Frontal cortex (tissue), 4 donors: ENCODE measurements around the gene MYO3B. TPM values are rescaled to one million over a fixed set of nuclear protein-coding genes. Genes with fewer than 3 reads are reported as not detected.
"Not testable (repeated sequence)": the region's sequence is repeated elsewhere in the genome, so short reads cannot be mapped to it uniquely, and the experiment has no call there.

Experiments
- DNase-seq, 2 donors: peaks; one replicate each; pipeline ENCODE4 v3.0.0; 2012; ENCODE audit warnings: low spot score in 2 of 2
- FAIRE-seq: peaks from 2 replicates; lab custom pipeline; 2012; peaks lifted over from hg19 to GRCh38; lab: Jason Lieb, UNC
- total RNA-seq: library from RNA; depleted of rRNA; stranded (reverse); fragments of >200 nt; gene quantifications from one replicate; pipeline ENCODE4 v1.2.3, GENCODE V29; 2014
- donor health status: control.
- donor health status: control.
- donor health status: control.

The MYO3B gene
- total RNA-seq, 1 donor from 2014 or later = 0.41 TPM

DNA sequence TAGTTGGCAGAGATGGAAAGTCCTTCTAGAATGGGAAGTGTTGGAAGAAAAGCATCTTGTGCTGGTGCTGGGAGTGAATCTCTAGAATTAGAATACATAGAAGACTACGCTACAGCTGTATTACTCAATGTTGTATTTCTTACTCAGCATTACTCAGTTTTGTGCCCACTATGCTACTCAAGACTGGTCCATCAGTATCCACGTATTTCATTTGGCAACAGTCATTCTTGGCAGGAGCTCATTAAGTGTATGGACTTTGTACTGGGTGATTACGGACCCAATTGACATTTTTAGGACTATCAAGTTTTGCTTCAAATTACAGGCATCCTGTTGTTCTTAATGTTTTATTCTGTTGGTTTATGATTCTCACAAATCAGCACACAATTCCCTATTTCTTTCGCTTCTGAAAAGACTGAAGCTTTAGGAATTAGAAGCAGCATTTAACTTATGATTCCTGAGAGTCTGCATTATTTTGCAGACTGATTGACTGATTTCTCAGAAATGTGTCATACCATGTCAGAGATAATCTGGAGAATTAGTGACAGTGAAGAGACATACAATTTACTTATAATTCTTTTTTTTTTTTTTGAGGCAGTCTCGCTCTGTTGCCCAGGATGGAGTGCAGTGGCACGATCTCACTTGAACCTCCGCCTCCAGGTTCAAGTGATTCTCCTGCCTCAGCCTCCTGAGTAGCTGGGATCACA is 136.9 kb downstream of the MYO3B start:
- FAIRE-seq (no peak), DNase-seq (no peak)

DNA sequence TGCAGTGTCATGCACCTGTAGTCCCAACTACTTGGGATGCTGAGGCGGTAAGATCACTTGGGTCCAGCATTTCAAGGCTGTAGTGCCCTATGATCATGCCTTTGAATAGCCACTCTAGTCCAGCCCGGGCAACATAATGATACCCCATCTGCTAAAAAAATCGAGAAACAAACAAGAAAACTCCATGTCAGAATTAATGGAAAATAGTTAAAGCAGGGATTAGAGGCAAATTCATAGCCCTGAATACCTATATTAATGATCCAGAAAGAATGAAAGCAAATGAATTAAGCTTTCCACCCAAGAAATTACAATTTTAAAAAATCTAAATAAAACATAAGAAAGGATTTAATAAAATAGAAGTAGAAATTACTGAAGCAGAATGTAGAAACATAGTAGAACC is 143.0 kb downstream of the MYO3B start:
- no peak for DNase-seq
- FAIRE-seq = no peak

DNA sequence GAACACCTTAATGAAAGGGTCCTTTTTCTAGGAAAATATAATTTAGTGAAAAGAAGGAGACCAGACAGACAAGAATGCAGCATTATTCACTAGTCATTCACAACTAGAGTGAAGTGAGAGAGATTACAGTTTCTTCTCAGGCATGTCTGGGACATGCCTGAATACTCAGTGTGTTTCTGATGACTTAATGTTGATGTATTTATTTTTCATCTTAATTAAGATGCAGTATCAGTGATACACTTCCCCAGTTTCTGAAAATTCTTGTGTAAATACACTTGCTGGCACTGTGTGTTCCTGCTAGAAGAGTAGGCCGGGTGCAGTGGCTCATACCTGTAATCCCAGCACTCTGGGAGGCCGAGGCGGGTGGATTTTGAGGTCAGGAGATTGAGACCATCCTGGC is 143.6 kb downstream of the MYO3B start:
- FAIRE-seq = no peak
- no peak for DNase-seq

DNA sequence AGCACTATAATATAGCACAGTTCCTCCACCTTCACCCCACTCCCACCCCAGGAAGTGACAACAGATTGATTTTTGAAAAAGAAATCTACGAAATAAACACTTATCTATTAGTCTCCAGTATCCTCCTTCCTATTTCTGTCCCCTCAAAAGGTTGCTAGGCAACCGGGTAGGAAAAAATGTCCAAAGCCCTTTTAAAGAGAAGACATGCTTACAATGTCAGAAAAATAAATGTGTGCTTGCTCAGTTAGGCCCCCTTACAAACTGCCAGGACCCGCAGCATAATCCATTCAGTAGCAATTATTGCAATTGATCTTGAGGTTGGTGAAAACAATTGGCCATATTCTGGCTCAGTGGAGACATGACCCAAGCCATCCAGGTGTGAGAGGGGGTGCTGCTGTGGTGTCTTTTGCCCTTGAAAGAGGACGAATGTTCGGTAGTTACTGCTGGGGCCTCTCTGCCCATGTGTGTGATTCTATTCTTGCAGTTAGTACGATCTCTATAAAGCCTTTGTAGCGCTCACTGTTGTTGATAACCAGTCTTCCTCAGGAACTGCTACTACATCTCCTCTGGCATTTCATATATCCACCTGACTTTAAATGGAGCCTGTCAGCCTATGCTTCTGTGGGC is 144.3 kb downstream of the MYO3B start:
- no peak for DNase-seq
- FAIRE-seq = no peak

DNA sequence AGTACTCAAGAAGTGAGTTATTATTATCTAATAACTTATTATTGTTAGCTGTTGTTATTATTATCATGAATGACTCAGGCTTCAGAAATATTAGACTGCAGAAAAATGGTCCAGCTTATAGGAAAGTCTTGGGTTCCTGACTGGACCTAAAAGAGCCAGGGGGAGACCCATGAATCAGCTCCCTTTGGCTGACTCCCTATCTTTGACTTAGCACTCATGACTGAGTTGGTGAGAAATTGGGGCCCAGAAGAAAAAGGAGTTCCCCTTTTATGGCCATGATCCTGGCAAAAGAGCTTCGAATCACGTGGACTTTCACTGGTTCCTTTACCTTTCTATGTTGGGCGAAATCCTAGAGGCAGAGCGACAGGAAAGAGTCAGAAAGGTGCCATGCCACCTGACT is 145.8 kb downstream of the MYO3B start:
- DNase-seq = no peak
- FAIRE-seq = no peak

DNA sequence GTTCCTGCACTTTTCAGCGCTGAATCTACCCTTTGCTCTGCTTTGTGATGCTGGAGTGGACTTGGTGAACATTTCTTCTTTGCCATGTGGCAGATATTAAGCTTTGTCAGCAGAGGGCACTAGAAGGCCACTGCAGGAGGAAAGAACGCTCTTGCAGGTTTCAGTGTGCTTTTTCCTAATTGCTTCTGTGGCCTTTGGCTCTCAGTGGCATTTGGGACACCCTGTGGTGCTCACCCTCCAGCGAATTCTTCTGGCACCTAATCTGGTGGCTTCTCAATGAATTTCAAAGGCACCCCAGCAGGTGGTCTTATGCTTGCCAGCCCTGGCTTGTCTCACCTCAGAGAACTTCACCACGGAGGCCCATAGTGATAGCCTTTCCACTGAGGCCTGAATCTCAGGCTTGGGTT is 146.7 kb downstream of the MYO3B start:
- FAIRE-seq (no peak), DNase-seq (peak in 1 of 2 donors; percentile 25)

DNA sequence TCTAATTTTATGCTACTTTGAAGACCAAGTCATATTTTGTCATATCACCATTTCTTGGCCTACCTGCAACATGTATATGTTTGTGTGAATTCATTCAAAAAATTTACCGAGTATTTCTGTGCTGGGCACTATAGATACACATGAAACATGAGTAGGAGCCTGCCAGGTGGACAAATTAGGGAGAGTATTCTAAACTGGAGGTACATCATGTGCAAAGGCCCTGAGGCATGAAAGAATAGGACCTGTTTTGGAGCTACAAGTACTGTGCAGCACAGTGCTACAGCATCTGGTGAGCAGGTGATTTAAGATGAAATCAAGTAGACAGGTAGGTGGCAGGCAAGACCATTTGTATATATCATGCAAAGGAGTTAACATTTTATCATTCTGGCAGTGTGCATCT is 152.9 kb downstream of the MYO3B start:
- DNase-seq (no peak), FAIRE-seq (no peak)

DNA sequence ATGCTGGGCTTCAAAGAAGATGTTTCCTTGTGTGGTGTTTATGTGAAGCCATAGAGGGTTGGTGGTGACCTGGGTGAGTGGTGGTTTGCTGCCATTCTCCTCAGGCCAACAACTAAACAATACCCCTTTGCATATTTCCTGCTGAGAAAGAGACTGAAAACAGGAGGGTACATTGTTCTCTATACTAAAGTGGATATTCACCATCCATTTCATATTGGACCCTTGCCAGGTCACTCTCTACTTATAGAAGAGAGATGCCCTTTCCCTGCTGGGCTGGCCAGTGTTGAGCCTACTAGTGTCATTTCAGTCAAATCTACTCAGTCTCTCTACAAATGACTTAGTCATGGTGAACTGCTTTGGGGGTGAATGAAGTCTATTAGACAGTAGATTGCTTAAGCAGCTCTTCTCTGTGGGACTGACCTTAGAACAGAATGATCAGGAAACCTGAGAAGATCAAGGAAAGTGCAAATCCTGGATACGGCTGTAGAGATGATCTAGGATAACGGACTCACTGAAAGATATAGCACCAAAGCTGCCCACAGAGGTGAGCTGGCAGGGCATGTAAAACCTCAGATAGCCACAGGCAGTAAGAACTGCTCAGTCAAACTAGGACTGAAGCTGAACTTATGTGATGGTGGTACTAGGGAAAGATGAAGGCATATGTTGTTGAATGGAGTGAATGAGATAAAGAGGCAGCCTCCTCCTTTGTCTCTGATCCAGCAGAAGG is 154.9 kb downstream of the MYO3B start:
- no peak for DNase-seq
- FAIRE-seq = no peak

DNA sequence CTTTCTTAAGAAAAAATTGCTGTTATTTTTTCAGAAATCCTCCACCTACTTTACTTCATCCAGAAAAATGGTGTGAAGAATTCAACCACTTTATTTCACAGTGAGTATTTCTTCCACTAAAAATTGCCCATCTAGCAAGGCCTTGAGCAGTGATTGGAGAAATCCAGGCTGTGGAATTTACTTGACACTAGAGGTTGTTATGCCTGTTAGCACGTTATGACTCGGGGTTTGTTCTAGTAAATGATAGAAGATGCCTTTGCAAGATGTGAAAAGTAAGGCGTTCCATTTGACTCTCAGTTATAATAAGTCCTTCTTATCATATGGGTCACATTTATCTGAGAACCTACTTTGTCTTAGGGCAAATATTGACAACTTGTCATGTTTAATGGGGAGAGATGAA is 157.4 kb downstream of the MYO3B start:
- no peak for FAIRE-seq

DNA sequence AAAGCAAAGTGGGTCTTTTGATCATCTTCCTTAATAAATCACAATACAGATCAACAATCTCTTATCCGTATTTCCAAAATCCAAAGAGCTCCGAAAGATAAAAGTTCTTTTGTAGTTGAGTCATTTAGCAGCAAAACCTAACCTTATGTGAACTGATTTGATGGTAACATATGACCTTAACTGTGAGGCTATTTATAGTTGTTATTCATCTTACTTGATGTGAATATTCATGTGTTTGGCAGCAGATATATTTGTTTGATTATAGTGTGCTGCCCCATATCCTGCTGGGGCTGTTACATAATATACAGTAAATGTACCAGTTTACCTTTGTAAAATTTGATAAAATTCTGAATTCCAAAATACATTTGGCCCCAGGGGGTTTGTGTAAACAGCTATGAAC is 158.5 kb downstream of the MYO3B start:
- no peak for DNase-seq
- no peak for FAIRE-seq

More for the DNA sequence above, 157.4 kb downstream of the MYO3B start:
- no peak for DNase-seq

DNA sequence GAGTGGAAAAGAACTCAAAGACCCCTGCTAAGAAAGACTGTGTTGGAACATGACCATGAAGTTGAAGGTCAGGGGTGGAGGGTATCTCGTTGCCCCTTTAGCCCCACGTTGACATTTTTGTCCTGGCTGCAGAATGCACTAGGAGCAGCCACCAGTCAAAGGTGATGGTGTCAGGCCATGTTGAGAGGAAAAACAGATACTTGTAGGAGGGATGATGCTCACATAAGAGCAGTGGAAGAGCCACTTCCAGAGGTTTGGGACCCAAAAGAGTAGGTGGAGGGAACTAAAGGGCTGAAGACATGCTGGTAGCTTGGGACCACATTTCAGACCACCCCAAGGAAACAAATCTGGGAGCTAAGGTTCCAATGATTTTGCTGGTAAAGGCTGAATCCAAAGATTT is 159.0 kb downstream of the MYO3B start:
- FAIRE-seq (no peak), DNase-seq (no peak)

DNA sequence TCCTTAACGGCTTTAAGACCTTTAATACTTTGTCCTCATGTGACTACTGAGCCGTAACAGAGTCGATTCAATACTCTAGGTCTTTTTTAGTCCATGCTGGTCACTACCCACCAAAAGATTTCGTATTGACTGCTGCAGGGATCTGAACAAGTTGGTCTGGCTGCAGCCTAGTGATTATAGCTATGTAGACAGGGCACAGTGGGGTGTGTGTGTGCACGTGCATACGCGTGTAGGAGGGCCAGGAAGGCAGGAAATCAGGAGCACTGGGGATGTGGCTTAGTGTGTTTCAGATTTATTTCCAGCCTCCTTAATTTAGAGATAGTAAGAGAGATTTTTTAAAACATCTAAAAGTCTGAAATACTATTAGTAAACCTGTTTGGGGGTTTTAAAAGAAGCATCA is 161.4 kb downstream of the MYO3B start:
- FAIRE-seq (no peak), DNase-seq (no peak)

DNA sequence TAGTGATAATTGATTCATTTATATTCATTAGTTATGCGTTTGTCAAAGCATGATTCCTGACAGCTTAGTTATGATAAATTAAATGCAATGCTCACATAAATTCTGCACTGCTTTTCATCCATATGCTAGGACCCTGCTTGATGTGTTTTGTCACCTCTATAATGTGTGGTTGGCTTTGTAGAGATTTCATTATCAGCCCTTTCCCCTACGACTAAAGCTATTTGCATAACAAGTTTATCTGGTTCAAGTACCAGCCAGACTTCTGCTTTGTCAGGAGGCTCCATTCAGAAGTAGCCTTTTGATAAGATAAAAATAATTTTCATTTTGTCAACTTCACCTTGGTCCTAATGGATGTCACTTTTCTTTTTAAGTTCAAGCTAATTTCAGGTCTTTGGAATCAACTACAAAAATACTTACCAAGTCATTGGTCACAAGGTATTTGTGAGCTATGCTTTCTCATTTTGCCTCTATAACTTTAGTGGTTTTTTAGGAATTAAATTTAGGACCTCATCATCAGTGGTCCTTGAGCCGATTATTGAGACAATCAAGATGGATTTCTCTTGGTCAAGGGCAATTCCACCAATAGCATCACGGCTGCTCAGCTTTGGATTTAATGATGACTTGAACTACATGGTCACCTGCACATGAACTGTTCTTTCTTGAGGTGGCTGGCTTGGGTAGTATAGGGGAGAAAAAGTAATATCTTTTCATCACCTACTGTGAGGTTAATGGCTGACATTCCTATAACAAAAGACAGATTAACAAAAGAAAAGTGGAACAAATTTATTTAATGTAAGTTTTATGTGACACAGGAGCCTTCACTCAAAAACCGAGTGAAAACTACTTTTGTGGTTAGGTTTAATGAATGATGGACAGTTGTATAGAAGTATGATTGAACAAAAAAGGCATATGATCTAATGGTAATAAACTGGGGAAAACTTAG is 162.1 kb downstream of the MYO3B start:
- no peak for FAIRE-seq
- DNase-seq = no peak

DNA sequence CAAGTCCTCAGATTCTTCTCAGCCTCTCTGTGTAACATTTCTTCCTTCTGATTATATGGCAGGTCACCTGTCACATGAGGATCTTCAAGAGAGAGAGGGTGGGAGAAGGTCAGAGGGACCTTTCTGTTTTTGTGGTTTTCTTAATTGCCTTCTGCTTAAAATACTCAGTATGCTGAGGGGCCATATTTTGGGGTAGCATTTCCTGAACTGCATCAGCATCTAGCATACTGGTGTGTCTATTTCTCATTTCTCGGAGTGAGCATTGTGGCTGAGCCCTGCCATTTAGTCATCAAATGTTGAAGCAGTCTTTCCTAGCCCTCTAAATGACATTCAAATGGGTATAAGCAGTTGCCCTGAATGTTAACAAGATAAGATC is 162.7 kb downstream of the MYO3B start:
- FAIRE-seq = no peak
- no peak for DNase-seq

DNA sequence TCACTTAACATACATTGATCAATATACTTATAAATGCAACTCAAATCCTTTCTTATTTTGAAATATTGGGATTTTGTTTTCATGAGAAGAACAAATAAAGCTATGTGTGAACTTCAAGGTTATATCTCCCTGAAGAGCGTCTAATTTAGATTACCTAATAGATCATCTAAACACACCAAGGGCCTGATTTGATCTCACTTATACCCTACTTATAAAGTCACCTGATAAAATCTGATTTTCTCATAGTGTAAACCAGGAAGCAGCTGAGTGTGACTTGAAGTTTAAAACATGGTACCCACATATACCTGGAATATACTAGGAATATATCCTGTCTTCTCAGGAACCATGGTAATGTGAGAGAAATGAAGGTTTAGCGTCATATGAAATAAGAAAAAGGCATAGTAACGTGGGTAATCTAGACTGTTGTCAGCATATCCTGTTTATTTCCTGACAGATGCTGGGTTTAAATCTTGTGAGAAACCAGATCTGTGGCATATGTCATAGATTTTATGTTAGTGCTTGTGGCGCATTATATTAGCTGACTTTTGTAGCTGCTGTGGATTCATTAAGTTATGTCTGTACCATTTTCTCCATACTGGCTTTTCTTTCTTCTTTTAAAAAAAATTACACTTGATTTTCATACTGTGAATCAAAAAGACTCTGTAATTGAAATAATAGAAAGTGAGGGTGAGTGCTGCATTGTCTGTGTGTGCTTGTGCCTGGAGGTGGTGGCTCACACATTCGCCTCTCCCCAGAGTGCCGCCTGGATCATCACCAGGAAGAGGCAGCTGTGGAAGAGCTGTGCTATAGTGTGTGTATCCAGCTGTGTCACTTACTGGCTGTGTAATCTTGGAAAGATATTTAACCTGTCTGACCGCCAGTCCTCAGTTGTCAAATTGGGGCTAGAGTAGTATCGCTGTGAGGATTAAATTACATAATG is 164.0 kb downstream of the MYO3B start:
- no peak for FAIRE-seq

DNA sequence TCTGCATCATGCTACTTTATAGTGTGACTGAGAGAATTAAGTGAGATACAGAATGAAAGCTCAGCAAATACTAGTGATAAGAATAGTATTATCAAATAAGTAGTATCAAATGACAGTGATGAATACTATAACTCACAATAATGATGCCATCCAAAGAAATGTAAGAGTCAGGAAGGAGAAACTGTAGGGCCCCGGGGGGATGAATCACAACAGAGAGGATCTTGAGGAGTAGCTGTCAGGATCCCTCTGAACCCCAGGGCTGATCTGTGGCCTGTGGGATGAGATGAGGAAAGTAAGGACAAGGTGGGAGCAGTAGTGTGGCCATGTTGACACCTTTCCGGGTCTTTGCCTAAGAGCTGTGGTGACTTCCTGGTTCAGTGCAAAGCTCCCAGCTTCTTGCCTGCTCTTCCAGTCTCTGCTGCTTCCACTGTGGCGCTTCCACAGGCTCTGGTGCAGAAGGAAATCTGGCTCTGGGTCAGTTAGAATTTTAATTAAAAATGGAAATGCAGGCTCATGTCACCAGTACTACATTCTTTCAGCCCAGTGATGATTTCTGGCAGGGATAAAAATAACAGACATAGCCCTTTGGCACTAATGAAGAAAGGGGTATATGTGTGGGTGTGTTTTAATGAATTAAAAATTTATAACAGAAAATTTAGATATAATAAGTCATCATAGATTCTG is 166.9 kb downstream of the MYO3B start:
- no peak for DNase-seq
- FAIRE-seq = no peak

More for the DNA sequence above, 164.0 kb downstream of the MYO3B start:
- no peak for DNase-seq

DNA sequence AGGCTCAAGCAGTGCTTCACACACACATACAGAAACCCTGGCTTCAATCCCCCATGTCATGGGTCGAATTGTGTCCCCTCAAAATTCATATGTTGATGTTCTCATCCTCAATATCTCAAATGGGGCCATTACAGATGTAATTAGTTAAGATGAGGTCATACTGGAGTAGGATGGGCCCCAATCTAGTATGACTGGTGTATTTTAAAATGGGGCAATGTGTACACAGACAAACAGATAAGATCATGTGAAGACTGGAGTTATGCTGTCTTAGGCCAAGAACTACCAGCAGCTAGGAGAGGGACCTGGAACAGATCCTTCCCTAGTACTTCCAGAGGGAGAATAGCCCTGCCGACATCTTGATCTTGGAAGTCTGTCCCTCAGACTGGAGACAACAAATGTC is 167.7 kb downstream of the MYO3B start:
- FAIRE-seq (no peak), DNase-seq (no peak)

DNA sequence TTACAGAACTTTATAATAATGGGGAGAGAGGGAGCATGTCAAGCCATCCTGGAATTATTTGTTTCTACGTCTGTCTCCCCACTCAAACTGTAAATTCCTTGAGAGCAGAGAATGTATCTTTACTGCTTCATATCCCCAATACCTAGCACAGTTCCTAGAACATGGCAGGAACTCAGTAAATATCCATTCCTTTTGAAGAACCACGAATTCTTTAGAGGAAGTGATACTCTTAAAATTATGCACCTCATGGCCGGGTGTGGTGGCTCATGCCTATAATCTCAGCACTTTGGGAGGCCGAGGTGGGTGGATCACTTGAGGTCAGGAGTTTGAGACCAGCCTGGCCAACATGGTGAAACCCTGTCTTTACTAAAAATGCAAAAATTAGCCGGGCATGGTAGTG is 171.3 kb downstream of the MYO3B start:
- FAIRE-seq, DNase-seq: not testable (repeated sequence)
